Measurements from ENCODE around the gene ILKAP.

The ILKAP gene

GRCh38 chr2:238216651-238217184 lies 13.2 kb upstream of the ILKAP start:
- Histone ChIP-seq H3K9ac (no peak overlapping the region), H3K4me2 (no peak overlapping the region), H3K4me3 (IDR thresholded peaks at IDR 0.05; ENCODE audit: insufficient read depth, low read depth, low read length) (no peak overlapping the region), H2AFZ (ENCODE audit: low read depth) (no peak overlapping the region), H3K36me3 (ENCODE audit: insufficient read depth) (no peaks in the 10 kb centered on the region), H3K4me1 (ENCODE audit: low read depth, poor library complexity, severe bottlenecking) (peaks cover 3% of the 10 kb centered on the region), H4K20me1 (ENCODE audit: insufficient read depth) (no peaks in the 10 kb centered on the region), H3K27me3 (ENCODE audit: insufficient read depth, low read depth) (no peaks in the 10 kb centered on the region), H3K27ac (no peak overlapping the region), H3K79me2 (ENCODE audit: insufficient read depth, low read depth) (no peaks in the 10 kb centered on the region)
- TF ChIP-seq CTCF (conservative IDR thresholded peaks at IDR 0.05; ENCODE audit: low read depth, low read length): no peak

- Histone ChIP-seq H4K20me1 (ENCODE audit: insufficient read depth) (0 out of 2 replicates have a peak, but pooled peaks cover 5% of the 10 kb centered on the region), H3K4me3 (IDR thresholded peaks at IDR 0.05; ENCODE audit: insufficient read depth, low read depth, low read length) (no peak overlapping the region), H3K4me1 (ENCODE audit: low read depth, poor library complexity, severe bottlenecking) (peaks cover 25% of the 10 kb centered on the region), H3K79me2 (ENCODE audit: insufficient read depth, low read depth) (peaks cover 11% of the 10 kb centered on the region), H3K36me3 (ENCODE audit: insufficient read depth) (no peaks in the 10 kb centered on the region), H3K27me3 (ENCODE audit: insufficient read depth, low read depth) (no peaks in the 10 kb centered on the region), H3K9ac (no peak overlapping the region), H3K4me2 (peak overlapping the region; percentile 37; the same call in 1 of the 2 replicates), H3K27ac (no peak overlapping the region), H2AFZ (ENCODE audit: low read depth) (no peak overlapping the region)
- no peak for TF ChIP-seq CTCF (conservative IDR thresholded peaks at IDR 0.05; ENCODE audit: low read depth, low read length)
These were observed 3.5 kb upstream of the ILKAP start for GRCh38 chr2:238207006-238207405.

DNA sequence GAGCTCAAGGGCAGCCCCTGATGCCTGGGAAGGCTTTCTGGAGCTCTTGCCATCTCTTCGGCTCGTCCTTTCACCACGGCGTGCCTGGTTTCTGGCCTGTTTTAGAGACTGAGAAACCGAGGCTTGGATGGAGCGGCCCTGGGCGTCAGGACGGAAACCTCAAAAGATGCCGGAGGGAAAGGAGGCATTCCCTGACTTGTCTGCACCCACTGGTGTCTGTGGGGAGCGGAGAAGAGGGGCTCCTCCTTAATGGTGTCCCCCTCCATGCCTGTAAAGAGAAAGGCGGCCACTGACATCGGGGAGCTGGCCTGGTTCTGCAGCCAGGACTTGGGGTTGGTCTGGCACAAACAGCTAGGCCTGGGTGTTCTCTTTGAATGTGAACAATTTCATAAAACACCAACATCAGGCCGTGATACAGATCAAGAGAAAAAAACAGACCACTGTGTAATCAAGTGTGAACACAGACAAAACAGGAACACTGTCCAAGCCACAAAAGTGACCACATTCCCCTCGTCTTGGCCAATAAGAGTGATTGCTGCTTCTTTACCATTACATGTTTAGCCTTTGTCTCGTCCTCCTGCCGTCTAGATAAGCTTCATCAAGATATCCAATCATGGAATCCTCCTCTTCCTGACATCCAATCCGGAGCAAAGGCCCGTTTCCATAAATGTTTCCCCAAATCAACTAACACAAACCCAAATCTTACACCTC lies 633 bp upstream of the ILKAP start:
- no peak for TF ChIP-seq CTCF (conservative IDR thresholded peaks at IDR 0.05; ENCODE audit: low read depth, low read length)
- peak overlapping the region; percentile 45; the same call in 1 of the 2 replicates for H3K9ac ChIP-seq
- peak overlapping the region; percentile 55 for H3K27ac ChIP-seq
- peaks cover 52% of the 10 kb centered on the region for H3K4me1 ChIP-seq (ENCODE audit: low read depth, poor library complexity, severe bottlenecking)
- H3K4me2 ChIP-seq: peak overlapping the region; percentile 91
- no peaks in the 10 kb centered on the region for H3K36me3 ChIP-seq (ENCODE audit: insufficient read depth)
- peaks cover 40% of the 10 kb centered on the region for H3K79me2 ChIP-seq (ENCODE audit: insufficient read depth, low read depth)
- peak overlapping the region; percentile 98 for H2AFZ ChIP-seq (ENCODE audit: low read depth)
- H3K4me3 ChIP-seq (IDR thresholded peaks at IDR 0.05; ENCODE audit: insufficient read depth, low read depth, low read length): no peak overlapping the region
- no peaks in the 10 kb centered on the region for H3K27me3 ChIP-seq (ENCODE audit: insufficient read depth, low read depth)
- H4K20me1 ChIP-seq (ENCODE audit: insufficient read depth): peaks cover 20% of the 10 kb centered on the region

DNA sequence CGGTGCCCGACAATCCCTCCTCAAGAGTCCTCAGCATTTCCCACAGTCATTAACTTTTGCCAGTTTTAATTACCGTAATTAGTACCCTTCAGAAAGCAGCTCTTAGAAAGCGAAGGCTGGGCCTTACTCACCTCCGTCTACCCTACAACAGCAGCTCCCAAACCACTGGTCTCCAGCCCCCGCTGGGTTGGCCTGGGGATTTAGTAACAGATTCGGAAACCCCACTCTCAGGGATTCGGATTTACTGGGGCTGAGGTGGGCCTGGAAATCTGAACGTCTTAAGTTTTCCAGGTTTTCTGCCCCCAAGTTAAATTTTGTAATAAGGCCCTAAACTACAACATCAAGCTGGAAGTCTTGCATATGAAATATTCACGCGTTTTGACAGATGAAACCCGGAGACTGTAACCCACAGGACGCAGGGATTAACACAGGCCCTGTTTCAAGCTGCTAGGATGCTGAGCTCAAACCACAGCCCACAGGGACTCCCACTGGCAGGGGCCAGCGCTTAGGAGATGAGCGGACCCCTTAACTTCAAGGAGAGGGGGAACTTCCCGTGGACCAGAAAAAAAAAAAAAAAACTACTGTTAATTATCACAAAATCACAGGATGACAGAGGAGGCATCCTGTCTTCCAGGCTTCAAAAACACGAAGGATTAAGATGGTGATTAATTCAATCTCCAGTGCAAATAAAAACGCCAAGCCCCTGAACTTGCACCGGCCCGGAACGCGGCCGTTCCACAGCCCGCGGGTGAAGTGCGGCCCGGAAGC lies 985 bp downstream of the ILKAP start:
- peak overlapping the region; percentile 81 for H3K9ac ChIP-seq
- peaks cover 26% of the 10 kb centered on the region for H4K20me1 ChIP-seq (ENCODE audit: insufficient read depth)
- H3K4me2 ChIP-seq: peak overlapping the region; percentile 97
- H3K4me1 ChIP-seq (ENCODE audit: low read depth, poor library complexity, severe bottlenecking): peaks cover 52% of the 10 kb centered on the region
- peaks cover 56% of the 10 kb centered on the region for H3K79me2 ChIP-seq (ENCODE audit: insufficient read depth, low read depth)
- peak overlapping the region; percentile 69 for H3K27ac ChIP-seq
- TF ChIP-seq CTCF (conservative IDR thresholded peaks at IDR 0.05; ENCODE audit: low read depth, low read length): no peak
- no peaks in the 10 kb centered on the region for H3K27me3 ChIP-seq (ENCODE audit: insufficient read depth, low read depth)
- H3K4me3 ChIP-seq (IDR thresholded peaks at IDR 0.05; ENCODE audit: insufficient read depth, low read depth, low read length): peak overlapping the region; percentile 81
- no peaks in the 10 kb centered on the region for H3K36me3 ChIP-seq (ENCODE audit: insufficient read depth)
- peak overlapping the region; percentile 29; the same call in 1 of the 2 replicates for H2AFZ ChIP-seq (ENCODE audit: low read depth)
